Activated naive CD4-positive, alpha-beta T cell (primary cell): ENCODE data around the gene BRCA2.

Source experiments
- DNase-seq, 4 experiments: peaks; one replicate each; lab custom pipeline; 2025; lab: John Stamatoyannopoulos, UW

The BRCA2 gene, protein sequence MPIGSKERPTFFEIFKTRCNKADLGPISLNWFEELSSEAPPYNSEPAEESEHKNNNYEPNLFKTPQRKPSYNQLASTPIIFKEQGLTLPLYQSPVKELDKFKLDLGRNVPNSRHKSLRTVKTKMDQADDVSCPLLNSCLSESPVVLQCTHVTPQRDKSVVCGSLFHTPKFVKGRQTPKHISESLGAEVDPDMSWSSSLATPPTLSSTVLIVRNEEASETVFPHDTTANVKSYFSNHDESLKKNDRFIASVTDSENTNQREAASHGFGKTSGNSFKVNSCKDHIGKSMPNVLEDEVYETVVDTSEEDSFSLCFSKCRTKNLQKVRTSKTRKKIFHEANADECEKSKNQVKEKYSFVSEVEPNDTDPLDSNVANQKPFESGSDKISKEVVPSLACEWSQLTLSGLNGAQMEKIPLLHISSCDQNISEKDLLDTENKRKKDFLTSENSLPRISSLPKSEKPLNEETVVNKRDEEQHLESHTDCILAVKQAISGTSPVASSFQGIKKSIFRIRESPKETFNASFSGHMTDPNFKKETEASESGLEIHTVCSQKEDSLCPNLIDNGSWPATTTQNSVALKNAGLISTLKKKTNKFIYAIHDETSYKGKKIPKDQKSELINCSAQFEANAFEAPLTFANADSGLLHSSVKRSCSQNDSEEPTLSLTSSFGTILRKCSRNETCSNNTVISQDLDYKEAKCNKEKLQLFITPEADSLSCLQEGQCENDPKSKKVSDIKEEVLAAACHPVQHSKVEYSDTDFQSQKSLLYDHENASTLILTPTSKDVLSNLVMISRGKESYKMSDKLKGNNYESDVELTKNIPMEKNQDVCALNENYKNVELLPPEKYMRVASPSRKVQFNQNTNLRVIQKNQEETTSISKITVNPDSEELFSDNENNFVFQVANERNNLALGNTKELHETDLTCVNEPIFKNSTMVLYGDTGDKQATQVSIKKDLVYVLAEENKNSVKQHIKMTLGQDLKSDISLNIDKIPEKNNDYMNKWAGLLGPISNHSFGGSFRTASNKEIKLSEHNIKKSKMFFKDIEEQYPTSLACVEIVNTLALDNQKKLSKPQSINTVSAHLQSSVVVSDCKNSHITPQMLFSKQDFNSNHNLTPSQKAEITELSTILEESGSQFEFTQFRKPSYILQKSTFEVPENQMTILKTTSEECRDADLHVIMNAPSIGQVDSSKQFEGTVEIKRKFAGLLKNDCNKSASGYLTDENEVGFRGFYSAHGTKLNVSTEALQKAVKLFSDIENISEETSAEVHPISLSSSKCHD (N-terminal part only)

DNA sequence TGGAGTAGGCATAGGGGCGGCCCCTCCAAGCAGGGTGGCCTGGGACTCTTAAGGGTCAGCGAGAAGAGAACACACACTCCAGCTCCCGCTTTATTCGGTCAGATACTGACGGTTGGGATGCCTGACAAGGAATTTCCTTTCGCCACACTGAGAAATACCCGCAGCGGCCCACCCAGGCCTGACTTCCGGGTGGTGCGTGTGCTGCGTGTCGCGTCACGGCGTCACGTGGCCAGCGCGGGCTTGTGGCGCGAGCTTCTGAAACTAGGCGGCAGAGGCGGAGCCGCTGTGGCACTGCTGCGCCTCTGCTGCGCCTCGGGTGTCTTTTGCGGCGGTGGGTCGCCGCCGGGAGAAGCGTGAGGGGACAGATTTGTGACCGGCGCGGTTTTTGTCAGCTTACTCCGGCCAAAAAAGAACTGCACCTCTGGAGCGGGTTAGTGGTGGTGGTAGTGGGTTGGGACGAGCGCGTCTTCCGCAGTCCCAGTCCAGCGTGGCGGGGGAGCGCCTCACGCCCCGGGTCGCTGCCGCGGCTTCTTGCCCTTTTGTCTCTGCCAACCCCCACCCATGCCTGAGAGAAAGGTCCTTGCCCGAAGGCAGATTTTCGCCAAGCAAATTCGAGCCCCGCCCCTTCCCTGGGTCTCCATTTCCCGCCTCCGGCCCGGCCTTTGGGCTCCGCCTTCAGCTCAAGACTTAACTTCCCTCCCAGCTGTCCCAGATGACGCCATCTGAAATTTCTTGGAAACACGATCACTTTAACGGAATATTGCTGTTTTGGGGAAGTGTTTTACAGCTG, at the start of gene BRCA2, which contains the start of gene ZAR1L:
BRCA2 (plus strand) TSS at position 271 of the 790 bp plus-strand sequence. CDS start 953 bp downstream, outside the sequence.
ZAR1L (minus strand) TSS at position 126 of the 790 bp plus-strand sequence. CDS start 3,438 bp downstream, outside the sequence.
- DNase-seq, result peak; percentile 53 to 84 (median 66)

- no peak for DNase-seq
These were observed 49.6 kb upstream of the BRCA2 start for GRCh38 chr13:32265726-32266125.

GRCh38 chr13:32266130-32266529, 49.2 kb upstream of the BRCA2 start:
- DNase-seq, result no peak

- peak in 3 of 4 experiments; percentile 5 to 11 (median 5) for DNase-seq
These were observed 47.4 kb upstream of the BRCA2 start for GRCh38 chr13:32267836-32268439.

GRCh38 chr13:32272021-32272683, 43.2 kb upstream of the BRCA2 start:
- DNase-seq, result no peak

DNA sequence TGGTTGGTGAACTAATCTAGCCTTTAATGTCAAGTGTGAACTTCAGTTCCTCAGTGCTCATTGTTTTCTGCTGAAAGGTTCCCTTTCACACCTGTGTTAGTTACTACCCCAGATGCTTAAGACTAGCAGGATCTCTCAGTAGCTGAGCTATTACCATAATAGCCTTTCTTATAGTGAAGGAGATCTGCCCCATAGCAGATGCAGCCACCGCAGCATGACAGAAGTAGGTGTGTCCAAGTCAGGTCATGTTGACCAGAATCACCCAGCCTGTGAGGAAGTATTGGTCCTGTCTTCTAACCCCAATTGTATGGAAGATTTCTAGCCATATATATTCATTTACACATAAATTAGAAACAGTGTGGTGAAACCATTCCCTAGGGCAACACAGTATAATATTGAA, 37.5 kb upstream of the BRCA2 start:
- no peak for DNase-seq

GRCh38 chr13:32278426-32278825, 36.9 kb upstream of the BRCA2 start:
- DNase-seq, result no peak

DNA sequence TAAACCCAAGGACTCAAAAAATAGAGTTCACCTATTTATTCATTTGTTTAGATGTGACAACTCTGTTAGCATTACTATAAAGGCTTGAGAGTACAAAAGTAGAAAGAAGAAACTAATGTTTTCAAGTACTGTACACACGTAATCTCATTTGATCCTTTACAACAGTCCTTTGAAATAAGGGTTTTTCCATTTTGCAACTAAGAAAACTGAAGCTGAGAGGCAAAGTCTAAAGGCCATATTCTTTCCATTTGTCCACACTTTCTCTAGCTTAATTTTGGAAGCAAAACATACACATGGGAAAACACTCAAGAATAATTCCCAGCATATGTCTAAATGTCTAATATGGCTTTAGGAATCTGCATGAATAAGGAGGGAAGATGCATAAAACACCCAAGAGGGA, 34.2 kb upstream of the BRCA2 start:
- no peak for DNase-seq

GRCh38 chr13:32282096-32282711, 33.1 kb upstream of the BRCA2 start:
- DNase-seq, result no peak

- no peak for DNase-seq
These were observed 30.2 kb upstream of the BRCA2 start for GRCh38 chr13:32284927-32285632.

GRCh38 chr13:32285633-32285965, 29.7 kb upstream of the BRCA2 start:
- no peak for DNase-seq

GRCh38 chr13:32297206-32297605, 18.1 kb upstream of the BRCA2 start:
- no peak for DNase-seq

GRCh38 chr13:32298695-32299094, 16.6 kb upstream of the BRCA2 start:
- no peak for DNase-seq

GRCh38 chr13:32299893-32300292, 15.4 kb upstream of the BRCA2 start:
- no peak for DNase-seq

GRCh38 chr13:32300406-32300805, 14.9 kb upstream of the BRCA2 start:
- no peak for DNase-seq

DNA sequence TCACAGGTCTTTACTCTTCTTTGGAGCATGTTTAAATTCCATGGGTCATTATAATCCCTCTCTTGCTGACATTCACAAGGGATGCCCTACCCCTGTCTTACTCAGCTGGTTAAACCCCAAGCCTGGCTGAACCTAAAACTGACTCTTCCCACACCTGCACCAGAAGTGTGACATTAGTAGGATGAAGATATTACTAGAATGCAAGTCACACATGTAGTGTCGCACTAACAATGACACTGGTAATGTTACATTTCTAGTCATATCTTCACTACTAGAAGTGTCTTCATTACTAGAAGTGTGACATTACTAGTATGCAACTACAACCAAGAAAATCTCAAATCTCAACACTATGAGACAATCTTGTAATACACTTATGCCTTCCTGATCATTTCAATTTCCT, 14.4 kb upstream of the BRCA2 start:
- no peak for DNase-seq

GRCh38 chr13:32302461-32302860, 12.8 kb upstream of the BRCA2 start:
- no peak for DNase-seq

GRCh38 chr13:32305646-32306045, 9.7 kb upstream of the BRCA2 start:
- DNase-seq, result no peak
